Activated T-cell treated with anti-CD3 and anti-CD28 coated beads, Interleukin-2, amount 50 U/mL, for 72 hours (primary cell): ENCODE measurements around the gene TVP23B. TPM values are rescaled to one million over a fixed set of nuclear protein-coding genes. Genes with fewer than 3 reads are reported as not detected.
"Not testable (repeated sequence)": the region's sequence is repeated elsewhere in the genome, so short reads cannot be mapped to it uniquely, and the experiment has no call there.

Source experiments
- ATAC-seq, 2 donors: fragments of 150-1000 bp; cut with Tn5 transposase; replicated peaks in 1 of 2; 2 replicates each; pipeline ENCODE4 v1.10.0; 2021; ENCODE audit warnings: moderate library complexity in 2 of 2, mild to moderate bottlenecking in 1 of 2
- DNase-seq, 2 donors: peaks; one replicate each; pipeline ENCODE4 v3.0.0; 2021 to 2022; ENCODE audit warnings: mixed read lengths in 1 of 2
- H3K27ac Mint-ChIP-seq: one replicate; pipeline ENCODE4 v1.8.0; 2022; ENCODE audit warnings: mild to moderate bottlenecking, moderate library complexity, mixed read lengths
- H3K27me3 Mint-ChIP-seq: one replicate; pipeline ENCODE4 v1.8.0; 2022; ENCODE audit warnings: low read depth, mixed read lengths
- H3K36me3 Mint-ChIP-seq, 2 donors: one replicate each; pipeline ENCODE4 v1.8.0; 2022; ENCODE audit warnings: mixed read lengths in 2 of 2, mild to moderate bottlenecking in 1 of 2; ENCODE audit not compliant: insufficient read depth in 2 of 2
- H3K4me1 Mint-ChIP-seq: one replicate; pipeline ENCODE4 v1.8.0; 2022; ENCODE audit warnings: low read depth, mixed read lengths
- H3K4me3 Mint-ChIP-seq, 2 donors: one replicate each; pipeline ENCODE4 v1.8.0; 2022; ENCODE audit warnings: mild to moderate bottlenecking in 2 of 2, mixed read lengths in 2 of 2, moderate library complexity in 2 of 2
- H3K9me3 Mint-ChIP-seq, 2 donors: one replicate each; pipeline ENCODE4 v1.8.0; 2022; ENCODE audit warnings: mixed read lengths in 2 of 2
- total RNA-seq, 2 donors: library from RNA; stranded (reverse); gene quantifications; one replicate each; pipeline ENCODE4 v1.2.3, GENCODE V29; 2022

The TVP23B gene
- 10 to 100 TPM; 28.1 to 35.3 TPM for total RNA-seq

- peak within 1 kb of the TSS; percentile 86 to 96 for H3K4me3 Mint-ChIP-seq
- peaks cover 24% of the 10 kb centered on the region for H3K4me1 Mint-ChIP-seq
- not testable (repeated sequence) for H3K9me3 Mint-ChIP-seq, H3K27me3 Mint-ChIP-seq, H3K36me3 Mint-ChIP-seq
- DNase-seq (peak; percentile 94 to 96), ATAC-seq (peak; percentile 100)
- peak within 1 kb of the TSS; percentile 98 for H3K27ac Mint-ChIP-seq
Measured at GRCh38 chr17:18780991-18781718, at the start of gene TVP23B. TSS of gene TVP23B (plus strand) at chr17:18781183. CDS start at chr17:18781294, 111 bp downstream.

- not testable (repeated sequence) for ATAC-seq, H3K27me3 Mint-ChIP-seq, H3K4me1 Mint-ChIP-seq, H3K27ac Mint-ChIP-seq, H3K36me3 Mint-ChIP-seq, DNase-seq, H3K4me3 Mint-ChIP-seq, H3K9me3 Mint-ChIP-seq
Measured at GRCh38 chr17:18732438-18732837, 48.5 kb upstream of the TVP23B start.

GRCh38 chr17:18733350-18733749 lies 47.6 kb upstream of the TVP23B start:
- H3K36me3 Mint-ChIP-seq, DNase-seq, ATAC-seq, H3K4me3 Mint-ChIP-seq, H3K27me3 Mint-ChIP-seq, H3K9me3 Mint-ChIP-seq, H3K4me1 Mint-ChIP-seq, H3K27ac Mint-ChIP-seq: not testable (repeated sequence)

- H3K36me3 Mint-ChIP-seq, H3K4me1 Mint-ChIP-seq, H3K9me3 Mint-ChIP-seq, DNase-seq, H3K4me3 Mint-ChIP-seq, ATAC-seq, H3K27ac Mint-ChIP-seq, H3K27me3 Mint-ChIP-seq: not testable (repeated sequence)
Measured at GRCh38 chr17:18739616-18740391, 41.2 kb upstream of the TVP23B start.

GRCh38 chr17:18741228-18741627 lies 39.8 kb upstream of the TVP23B start:
- not testable (repeated sequence) for ATAC-seq, DNase-seq, H3K4me1 Mint-ChIP-seq, H3K27me3 Mint-ChIP-seq, H3K9me3 Mint-ChIP-seq, H3K4me3 Mint-ChIP-seq, H3K36me3 Mint-ChIP-seq, H3K27ac Mint-ChIP-seq

- not testable (repeated sequence) for H3K4me3 Mint-ChIP-seq, H3K36me3 Mint-ChIP-seq, H3K27ac Mint-ChIP-seq, DNase-seq, H3K4me1 Mint-ChIP-seq, H3K27me3 Mint-ChIP-seq, ATAC-seq, H3K9me3 Mint-ChIP-seq
Measured at GRCh38 chr17:18743699-18744421, 37.1 kb upstream of the TVP23B start, which contains the start of gene FBXW10. TSS of gene FBXW10 (plus strand) at chr17:18744054. CDS start at chr17:18744245, 191 bp downstream.

- not testable (repeated sequence) for ATAC-seq, H3K27me3 Mint-ChIP-seq, H3K27ac Mint-ChIP-seq, H3K4me3 Mint-ChIP-seq, DNase-seq, H3K4me1 Mint-ChIP-seq, H3K9me3 Mint-ChIP-seq, H3K36me3 Mint-ChIP-seq
Measured at GRCh38 chr17:18744726-18745125, 36.3 kb upstream of the TVP23B start.

GRCh38 chr17:18746551-18746950 lies 34.4 kb upstream of the TVP23B start:
- not testable (repeated sequence) for DNase-seq, H3K4me3 Mint-ChIP-seq, H3K4me1 Mint-ChIP-seq, ATAC-seq, H3K27me3 Mint-ChIP-seq, H3K9me3 Mint-ChIP-seq, H3K27ac Mint-ChIP-seq, H3K36me3 Mint-ChIP-seq

GRCh38 chr17:18747501-18747900 lies 33.5 kb upstream of the TVP23B start:
- H3K27me3 Mint-ChIP-seq, H3K4me3 Mint-ChIP-seq, H3K27ac Mint-ChIP-seq, H3K36me3 Mint-ChIP-seq, DNase-seq, H3K9me3 Mint-ChIP-seq, ATAC-seq, H3K4me1 Mint-ChIP-seq: not testable (repeated sequence)

GRCh38 chr17:18750242-18750641 lies 30.7 kb upstream of the TVP23B start:
- ATAC-seq, H3K9me3 Mint-ChIP-seq, DNase-seq, H3K4me3 Mint-ChIP-seq, H3K27ac Mint-ChIP-seq, H3K4me1 Mint-ChIP-seq, H3K36me3 Mint-ChIP-seq, H3K27me3 Mint-ChIP-seq: not testable (repeated sequence)

GRCh38 chr17:18753829-18754409 lies 27.1 kb upstream of the TVP23B start:
- not testable (repeated sequence) for H3K9me3 Mint-ChIP-seq, H3K4me1 Mint-ChIP-seq, H3K27me3 Mint-ChIP-seq, H3K27ac Mint-ChIP-seq, ATAC-seq, H3K4me3 Mint-ChIP-seq, H3K36me3 Mint-ChIP-seq, DNase-seq

- ATAC-seq, H3K4me1 Mint-ChIP-seq: not testable (repeated sequence)
Measured at GRCh38 chr17:18755969-18756368, 25.0 kb upstream of the TVP23B start.

More at GRCh38 chr17:18755969-18756368, 25.0 kb upstream of the TVP23B start:
- H3K9me3 Mint-ChIP-seq, H3K27ac Mint-ChIP-seq, H3K36me3 Mint-ChIP-seq, H3K27me3 Mint-ChIP-seq, H3K4me3 Mint-ChIP-seq, DNase-seq: not testable (repeated sequence)
